Cerebellar nuclear complex (tissue), 1 donor: Measurements from ENCODE around the gene PAM.
"Not testable (repeated sequence)": the region's sequence is repeated elsewhere in the genome, so short reads cannot be mapped to it uniquely, and the experiment has no call there.

Source experiments
- DNase-seq, 2 experiments: peaks; one replicate each; lab custom pipeline; 2025; lab: John Stamatoyannopoulos, UW

Gene PAM

DNA sequence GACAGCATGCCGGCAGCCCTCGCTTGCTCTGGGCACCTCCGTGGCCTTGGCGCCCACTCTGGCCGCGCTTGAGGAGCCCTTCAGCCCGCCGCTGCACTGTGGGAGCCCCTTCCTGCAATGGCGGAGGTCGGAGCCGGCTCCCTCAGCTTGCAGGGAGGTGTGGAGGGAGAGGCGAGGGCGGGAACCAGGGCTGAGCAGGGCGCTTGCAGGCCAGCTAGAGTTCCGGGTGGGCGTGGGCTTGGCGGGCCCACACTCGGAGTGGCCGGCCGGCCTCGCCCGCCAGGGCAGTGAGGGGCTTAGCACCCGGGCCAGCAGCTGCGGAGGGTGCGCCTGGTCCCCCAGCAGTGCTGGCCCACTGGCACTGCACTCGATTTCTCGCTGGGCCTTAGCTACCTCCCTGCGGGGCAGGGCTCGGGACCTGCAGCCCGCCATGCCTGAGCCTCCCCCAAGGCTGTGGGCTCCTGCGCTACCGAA lies 3.2 kb upstream of the PAM start:
- DNase-seq = not testable (repeated sequence)

DNA sequence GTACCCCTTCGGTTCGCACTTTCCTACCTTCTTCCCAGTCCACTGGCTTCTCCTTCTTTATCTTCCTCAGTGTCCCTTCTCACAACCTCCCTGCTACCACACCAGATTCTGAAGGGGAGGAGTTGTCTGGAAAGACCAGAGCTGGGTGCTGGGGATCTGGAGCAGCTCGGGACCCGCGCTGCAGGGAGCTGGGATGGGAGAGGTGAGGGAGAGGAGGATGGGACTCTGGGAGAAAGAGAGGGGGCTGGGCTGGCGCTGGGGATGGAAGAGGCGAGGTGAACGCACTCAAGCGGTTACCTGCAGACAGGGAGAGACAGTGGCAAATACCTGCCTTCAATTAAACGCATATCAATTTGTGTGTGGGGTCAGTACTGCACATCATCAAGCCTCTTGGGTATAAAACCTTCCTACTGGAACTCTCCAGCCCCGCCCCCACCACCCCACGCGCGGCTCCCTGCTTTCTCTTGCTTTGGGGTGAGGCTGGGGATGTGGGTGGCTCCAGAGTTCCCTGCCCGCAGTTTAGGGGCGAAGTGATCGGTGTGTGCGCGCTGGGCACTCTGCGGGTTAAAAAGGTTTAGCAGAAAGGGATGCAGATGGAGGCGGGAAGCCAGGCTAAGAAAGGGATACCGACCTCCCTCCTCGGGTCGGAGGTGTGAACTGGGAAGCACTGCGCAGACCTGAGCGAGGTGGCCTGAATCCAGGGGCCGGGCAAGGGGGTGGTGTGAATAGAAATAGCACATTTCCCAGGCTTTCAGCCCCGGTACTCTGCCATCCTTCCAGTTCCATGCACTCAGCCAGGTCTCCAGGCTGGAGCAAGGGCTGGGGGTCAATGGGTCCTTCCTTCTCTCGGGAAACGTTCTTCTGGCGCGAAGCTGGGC lies 977 bp upstream of the PAM start:
- DNase-seq = no peak

DNA sequence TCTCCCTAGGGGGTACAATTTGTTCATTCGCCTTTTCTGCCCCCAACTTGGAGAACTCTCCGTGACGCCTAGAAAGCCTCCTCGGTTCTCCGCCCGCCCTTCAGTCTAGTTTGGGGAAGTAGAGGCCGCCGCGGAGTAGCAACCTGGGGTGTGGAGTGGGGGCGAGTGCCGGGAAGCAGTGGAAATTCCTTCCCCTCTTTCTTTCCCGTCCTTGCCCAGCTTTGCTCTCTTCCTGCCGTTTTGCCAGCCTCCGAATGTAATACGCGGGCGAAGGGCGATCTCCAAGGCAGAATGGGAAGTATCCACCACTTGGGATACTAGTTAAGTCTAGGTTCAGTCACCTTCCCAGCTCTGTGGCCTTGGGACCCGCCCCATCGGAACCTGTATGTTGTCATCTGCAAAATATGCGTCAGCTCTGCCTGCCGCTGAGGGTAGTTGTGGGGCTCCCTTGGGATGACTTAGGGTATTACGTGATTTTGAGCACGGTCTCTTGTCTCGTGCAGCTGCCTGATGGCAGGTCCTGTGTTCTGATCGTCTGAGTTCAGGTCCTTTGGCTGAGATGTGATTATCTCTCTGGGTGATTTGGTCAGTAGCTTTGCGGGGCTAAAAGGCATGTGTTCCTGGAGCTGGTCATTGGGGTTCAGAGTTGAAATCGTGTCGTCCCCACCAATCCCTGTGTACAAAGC lies 724 bp downstream of the PAM start:
- no peak for DNase-seq

DNA sequence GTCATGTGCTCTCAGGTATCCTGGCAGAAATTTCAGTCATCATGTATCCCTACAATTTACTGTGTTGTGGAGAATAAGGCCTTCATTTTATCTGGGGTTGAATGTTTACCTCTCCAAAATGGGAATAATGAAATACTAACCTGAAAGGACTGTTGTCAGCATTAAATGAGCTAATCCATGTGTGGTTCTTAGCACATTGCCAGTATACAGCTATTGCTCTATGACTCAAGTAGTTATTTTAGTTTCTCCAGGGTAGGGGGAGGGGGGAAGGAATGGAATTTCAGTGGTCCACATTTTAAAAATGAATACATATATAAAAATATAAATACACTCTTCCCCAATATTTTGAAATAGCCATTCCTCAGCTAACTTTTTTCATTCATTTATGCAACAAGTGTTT lies 3.5 kb downstream of the PAM start:
- no peak for DNase-seq

DNA sequence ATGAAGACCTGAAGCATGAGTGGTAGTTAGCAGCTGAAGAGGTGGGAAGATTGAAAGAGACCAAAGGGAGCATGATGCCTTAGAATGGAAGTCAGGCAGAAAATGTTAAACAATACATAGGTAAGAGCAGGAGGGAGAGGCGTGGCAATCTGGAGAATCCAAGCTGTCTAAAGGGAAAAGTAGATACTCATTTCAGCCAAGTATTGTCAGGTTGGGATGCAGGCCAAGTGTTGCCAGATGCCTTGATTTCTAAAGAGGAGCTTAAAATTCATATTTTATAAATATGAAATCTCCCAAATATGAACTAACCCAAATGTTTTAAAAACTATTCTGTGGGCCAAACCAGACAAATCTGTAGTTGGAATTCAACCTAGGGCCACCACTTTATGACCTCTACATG lies 4.2 kb downstream of the PAM start:
- DNase-seq = no peak

DNA sequence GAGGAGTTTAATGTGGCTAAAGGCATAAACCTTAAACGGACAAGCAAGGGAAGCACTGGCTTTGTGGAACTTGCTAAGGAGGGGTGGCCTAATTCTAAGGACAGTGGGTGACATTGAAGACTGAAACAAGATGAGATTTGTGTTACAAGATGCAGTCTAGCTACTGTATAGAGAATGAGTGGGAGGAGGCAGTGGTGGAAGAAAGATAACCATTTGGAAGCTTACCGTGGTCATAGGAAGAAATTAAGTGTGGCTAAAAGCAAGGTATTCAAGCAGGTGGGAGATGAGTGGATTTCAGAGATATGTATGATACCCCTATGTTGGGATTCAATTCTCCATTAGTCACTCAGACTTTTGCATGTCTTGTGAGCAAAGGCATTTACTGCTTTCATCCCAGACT lies 4.6 kb downstream of the PAM start:
- no peak for DNase-seq

DNA sequence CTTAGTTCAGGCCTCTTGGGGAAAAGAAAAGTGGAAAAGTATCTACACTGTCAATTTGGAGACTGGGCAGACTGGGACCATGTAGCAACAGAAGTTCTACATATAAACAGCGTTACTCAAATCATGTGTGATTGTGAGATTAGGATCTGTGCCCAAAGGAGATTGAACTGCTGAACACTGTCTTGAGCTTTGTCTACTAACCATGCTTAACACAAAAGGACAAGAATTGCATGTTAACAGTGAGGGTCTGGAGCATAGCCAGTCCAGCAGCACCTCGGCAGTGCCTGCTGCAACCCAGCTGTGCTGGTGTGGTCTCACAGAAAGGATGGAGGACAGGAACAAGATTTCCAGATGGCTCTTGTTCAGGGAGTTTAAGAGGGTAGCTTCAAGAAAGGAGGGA lies 5.7 kb downstream of the PAM start:
- no peak for DNase-seq

DNA sequence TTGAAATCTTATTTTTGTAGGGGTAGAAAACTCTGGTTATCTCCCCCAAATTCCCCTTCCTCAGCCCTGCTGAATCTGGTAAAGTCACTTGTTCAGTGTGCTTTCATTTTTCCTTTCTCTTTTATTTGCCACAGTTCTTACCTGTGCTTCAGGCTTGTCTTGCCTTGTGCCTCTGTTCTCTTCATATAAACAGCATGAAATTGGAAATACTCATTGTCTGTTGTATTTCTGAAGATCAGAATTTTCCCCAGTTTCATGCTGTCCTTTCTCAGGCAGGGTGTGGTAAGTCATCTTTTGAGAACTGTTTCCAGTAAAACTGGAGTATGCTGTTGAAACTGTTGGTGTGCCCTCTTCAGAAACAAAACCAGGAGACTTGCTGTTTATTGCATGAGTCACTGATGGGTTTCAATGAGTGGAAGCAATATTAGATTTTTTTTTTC lies 7.0 kb downstream of the PAM start:
- no peak for DNase-seq

DNA sequence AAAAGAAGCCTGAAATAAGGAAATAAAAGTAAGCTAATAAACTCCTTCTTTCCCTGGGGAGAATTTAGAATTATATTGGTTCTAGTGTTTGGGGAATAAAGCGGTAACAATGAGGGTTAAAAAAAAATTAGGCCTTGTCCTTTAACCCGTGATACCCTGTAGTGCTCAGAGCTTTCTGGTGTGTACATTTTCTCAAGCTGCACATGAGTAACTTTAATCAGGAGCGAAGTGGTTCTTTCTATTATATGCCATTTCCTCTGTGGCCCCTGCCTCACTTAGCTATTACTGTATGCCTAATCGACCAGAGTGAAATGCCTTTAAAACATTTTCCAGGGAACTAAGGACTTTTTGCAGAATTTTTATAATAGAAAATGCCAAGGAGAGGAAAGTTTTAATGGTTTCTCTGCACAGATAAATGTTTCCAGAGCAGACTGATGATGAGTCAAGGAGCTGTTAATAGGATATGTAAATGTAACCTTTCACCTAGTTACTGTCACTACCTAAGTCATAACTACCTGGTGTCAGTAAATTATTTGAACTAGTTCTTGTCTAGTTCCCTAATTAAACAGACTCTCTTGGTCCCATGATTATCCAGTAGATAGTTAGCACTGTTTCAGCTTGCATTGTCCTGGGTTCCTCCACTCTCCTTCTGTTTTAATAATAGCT lies 7.6 kb downstream of the PAM start:
- DNase-seq = no peak

DNA sequence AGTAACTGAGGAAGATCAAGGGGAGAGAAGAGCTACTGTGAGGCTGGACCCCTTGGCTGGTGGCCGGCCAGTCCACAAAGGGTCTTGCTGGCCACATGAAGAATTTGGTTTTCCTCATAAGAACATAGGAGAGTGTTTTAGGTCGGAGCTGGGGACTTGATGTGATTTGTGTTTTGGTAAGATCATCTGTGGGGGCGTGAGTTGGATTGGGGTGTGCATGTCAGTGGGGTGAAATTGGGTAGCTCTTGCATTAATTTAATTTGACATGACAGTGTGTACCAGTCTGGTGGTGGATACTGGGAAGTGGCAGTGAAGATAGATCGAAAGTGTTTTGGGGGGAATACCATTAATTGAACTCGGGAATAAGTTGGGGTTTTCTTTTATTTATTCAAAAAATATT lies 8.6 kb downstream of the PAM start:
- no peak for DNase-seq

DNA sequence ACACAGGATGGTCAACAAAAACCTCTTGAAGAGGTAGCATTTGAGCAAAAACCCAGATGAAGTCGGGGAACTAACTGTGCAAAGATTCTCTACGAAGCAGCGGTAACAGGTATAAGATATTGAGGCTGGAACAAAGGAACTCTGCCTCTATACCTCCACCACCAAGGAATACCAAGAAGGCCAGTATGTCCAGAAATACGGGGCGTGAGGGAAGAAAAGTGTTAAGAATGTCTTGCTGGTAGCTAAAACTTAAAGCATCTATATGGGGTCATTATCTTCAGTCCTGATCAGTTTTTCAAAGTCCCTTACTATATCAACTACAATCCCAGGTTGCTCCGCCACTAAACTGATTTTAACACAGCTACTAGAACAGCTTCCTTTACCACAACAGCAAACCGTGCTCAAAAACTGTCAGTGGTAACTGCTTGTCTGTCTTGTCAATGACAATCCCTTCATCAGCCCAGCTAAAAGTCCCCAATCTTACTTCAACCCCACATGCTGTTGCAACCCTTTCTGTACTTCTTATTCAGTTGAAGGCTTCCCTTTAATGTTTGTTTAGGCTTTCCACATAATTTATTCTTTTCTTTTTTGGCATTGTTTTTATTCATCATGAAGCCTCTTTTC lies 9.4 kb downstream of the PAM start:
- DNase-seq = no peak

DNA sequence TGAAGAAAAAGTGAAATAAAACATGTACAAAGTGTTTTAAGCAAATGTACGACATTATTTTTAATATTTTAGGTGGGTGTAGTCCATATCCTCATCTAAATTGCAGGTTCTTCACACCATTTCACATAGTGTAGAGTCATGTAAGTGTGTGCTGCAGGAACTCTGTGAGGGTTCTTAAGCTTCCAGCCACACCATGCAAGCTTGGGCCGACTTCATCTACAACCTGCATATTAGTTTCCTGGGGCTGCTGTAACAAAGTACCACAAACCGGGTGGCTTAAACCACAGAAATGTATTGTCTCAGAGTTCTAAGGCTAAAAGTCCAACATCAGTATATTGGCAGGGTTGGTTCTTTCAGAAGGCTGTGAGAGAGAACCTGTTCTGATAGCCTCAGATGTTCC lies 10.2 kb downstream of the PAM start:
- no peak for DNase-seq

DNA sequence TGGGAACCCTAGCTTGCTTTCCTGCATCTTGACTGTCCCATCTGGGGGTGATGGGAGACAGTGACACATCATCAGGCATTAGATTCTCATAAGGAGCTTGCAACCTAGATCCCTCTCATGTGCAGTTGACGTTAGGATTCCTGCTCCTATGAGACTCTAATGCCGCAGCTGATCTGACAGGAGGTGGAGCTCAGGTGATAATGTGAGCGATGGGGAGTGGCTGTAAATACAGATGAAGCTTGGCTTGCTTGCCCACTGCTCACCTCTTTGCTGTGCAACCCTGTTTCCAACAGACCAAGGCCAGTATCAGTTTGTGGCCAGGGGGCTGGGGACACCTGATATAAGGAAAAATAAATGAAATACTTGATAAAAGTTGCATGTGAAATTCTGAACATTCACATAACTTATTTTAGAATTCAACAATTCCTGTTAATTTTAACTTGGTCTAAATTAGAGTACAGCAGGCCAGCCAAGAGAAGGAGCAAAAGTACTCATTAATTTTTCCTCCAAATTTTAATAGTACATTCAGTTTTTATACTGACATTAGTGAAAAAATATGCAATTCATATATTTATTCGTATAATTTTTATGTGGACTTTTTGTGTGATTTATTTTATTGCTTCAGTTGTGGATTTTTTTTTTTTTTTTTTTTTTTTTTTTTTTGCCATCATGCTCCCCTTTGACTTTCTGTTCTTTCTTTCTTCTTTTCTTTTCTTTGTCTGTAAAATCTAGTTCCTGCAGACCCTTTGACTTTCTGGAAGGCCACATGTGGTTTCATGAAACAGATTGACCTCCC lies 11.4 kb downstream of the PAM start:
- DNase-seq = no peak

DNA sequence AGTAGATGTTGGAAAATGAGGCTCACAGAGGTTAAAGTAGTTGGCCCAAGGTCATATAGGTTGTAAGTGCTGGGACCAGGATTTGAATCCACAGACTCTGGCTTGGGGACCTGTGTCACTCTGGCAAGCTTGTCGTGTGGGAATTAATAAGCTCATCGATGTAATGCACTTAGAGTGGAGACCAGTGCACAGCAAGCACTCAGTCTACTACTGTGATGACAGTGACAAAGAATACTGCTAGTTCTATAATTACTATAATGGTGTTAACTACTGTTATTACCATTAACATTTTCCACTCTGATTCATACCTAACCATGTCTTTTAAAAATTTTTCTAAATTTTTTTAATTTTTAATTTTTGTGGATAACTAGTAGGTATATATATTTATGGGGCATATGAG lies 12.8 kb downstream of the PAM start:
- DNase-seq = no peak

DNA sequence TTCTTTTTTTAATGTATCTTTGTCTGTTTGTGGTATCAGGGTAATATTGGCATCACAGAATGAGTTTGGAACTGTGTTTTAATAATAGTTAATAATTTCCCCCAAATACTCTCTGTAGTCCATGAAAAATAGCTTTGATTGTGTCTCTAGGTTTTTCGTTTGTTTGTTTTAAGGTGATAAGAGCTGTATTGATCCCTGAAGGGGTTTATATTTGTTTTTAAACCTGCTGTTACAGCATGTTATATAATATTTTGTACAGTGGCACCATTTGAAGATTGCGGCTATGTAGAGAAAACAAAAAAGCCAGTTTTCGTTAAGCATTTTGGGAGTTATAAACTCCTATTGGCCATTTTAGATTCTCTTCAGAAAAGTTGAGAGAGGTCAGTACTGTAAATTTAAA lies 15.7 kb downstream of the PAM start:
- DNase-seq = no peak

DNA sequence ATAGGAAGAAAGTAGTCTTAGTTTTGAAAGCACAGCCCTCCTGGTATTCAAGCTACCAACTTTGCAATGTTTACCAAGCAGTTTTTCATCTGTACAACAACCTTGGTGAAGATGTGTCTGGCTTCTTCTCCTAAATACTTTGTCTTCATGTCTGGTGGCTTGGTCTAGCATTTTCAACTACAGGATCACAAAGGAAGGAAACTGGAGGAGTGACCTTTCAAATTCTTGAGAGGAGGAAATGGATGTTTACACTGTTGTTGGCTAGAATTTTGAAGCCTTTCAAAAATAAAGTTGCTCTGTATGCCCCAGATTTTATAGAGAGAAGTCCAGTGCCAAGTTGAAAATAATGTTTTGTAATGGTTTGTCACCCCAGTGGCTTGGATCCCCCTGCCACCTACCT lies 16.3 kb downstream of the PAM start:
- no peak for DNase-seq

DNA sequence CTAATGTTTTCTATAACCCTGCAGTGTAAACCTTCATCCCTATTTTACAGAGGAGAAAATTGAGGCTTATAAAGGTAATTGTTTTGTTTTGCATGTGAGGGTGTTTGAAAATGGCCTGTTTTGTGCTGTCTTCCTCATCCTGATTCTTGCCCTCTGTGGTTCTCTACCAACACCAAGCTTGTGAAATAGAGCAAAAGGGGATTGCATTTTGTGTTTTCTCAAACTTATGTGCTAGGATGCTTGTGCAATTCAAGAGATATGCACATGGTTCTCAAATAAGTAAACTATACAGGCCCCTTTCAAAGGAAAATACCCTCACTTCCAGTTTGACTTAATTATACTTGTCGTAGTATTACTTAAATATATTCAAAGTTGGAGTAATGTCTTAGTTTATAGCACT lies 17.2 kb downstream of the PAM start:
- no peak for DNase-seq

DNA sequence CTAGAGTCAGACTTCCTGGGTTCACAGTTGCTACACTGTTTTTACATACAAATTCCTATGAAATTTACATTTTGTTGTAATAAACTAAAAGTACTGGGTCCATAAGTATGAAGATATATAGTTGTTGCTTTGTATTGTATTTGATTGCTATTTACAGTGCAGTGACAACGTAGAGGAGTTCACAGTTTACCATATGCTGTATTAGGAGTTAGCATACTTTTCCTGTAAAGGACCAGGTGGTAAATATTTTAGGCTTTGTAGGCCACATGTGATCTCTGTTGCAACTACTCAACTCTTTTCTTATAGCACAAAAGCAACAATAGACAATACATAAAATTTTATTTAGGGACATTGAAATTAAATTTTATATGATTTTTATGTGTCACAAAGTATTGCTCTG lies 18.0 kb downstream of the PAM start:
- no peak for DNase-seq

DNA sequence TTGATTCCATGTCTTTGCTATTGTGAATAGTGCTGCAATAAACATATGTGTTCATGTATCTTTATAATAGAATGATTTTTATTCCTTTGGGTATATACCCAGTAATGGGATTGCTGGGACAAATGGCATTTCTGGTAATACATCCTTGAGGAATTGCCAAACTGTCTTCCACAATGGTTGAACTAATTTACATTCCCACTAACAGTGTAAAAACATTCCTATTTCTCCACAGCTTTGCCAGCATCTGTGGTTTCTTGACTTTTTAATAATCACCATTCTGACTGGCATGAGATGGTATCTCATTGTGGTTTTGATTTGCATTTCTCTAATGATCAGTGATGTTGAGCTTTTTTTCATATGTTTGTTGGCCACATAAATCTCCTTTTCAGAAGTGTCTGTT lies 20.7 kb downstream of the PAM start:
- DNase-seq = not testable (repeated sequence)

DNA sequence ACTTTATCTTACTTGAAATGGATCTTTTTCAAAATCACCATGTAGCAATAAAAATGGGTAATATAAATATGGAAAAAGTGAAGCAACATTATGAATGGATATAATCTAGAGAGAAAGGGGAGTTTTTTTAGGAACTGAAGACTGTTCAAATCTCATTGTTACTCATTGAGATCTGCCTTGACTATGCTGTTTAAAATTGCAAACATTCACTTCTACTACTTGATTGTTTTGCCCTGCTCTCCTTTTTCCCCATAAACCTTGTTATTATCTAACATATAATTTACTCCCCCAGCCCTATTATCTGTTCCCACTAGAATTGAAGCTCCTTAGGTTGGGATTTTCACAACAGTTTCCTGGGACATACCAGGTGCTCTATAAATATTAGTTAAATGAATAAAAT lies 22.0 kb downstream of the PAM start:
- DNase-seq = no peak

DNA sequence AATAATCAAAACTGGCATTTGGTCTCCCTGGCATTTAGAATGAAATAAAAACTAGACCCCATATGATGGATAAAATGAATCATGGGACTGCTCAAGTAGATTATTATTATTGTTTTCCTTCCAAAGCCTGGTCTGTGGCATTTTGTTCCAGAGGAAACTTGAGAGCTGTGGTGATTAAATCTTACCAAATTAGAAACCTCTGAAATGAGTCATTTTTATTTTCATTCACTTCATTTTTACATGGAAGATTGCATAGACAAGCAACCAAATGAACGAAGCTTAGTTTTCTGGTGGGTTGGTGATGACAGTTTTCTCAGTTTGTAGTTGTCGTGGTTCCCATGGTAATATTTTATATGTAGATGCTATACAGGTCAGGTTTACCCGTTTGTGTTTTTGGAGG lies 23.4 kb downstream of the PAM start:
- DNase-seq = no peak

DNA sequence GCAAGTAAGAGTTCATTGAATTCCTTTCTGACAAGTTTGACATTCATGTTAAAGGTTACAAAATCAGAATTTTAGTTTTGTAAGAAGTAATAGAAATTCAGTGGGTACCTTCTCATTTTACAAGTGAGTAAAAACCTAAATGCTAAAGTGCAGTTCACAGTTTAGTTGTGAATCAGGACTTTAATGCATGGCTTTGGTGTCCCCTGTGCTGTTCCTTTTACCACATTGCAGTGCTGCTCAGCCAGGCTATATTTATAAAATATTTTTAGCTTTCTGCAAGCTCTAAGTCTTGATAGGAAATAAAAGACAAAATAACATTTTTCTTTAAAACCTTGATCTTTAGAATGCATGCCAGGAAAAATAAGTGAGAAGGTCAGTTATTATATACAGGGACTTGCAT lies 26.3 kb downstream of the PAM start:
- no peak for DNase-seq
